HG03066 (cell line): ENCODE data around the gene CAMK2A.

ENCODE experiments used
- ATAC-seq: cut with Tn5 transposase; IDR thresholded peaks from one replicate; pipeline ENCODE4 v1.9.1; 2021; ENCODE audit warnings: low read depth; ENCODE audit not compliant: unreplicated experiment

Gene CAMK2A

GRCh38 chr5:150317048-150318003 lies 27.8 kb upstream of the CAMK2A start:
- no peak for ATAC-seq

- no peak for ATAC-seq
Observed at GRCh38 chr5:150316320-150316719, 26.7 kb upstream of the CAMK2A start.

- no peak for ATAC-seq
Observed at GRCh38 chr5:150315245-150315644, 25.7 kb upstream of the CAMK2A start.

GRCh38 chr5:150313921-150314716 lies 24.5 kb upstream of the CAMK2A start:
- no peak for ATAC-seq

GRCh38 chr5:150313501-150313900 lies 23.9 kb upstream of the CAMK2A start:
- ATAC-seq, result no peak

GRCh38 chr5:150312518-150312917 lies 22.9 kb upstream of the CAMK2A start:
- ATAC-seq, result no peak

DNA sequence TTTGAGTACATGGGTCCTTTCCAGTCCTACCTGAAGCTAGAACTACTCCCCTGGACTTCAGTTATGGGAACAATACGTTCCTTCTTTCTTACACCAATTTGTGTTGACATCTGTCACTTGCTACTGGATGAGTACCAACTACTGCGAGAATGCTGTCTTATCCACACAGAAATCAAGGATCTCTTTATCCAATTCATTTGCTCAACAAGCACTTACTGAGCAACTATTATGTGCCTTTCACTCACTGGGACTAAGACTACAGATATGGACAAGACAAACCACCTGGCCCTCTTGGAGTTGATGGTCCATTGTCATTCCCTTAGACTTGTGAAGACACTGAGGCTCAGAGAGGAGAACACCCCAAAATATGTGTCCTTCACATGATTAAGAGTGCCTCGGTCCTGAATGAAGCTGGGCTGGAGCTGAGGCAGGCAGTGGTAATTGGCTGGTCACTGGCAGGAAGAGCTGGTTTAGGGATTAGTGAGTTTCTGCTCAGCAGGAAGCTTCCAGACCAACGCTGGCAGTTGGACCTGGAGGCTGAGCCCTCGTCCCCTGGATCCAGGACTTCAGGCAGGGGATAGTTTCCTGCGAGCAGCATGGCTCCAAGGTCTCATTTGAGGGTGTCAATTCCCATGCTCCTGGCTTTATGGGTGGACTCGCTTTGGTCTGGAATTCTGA lies 21.6 kb upstream of the CAMK2A start:
- no peak for ATAC-seq

GRCh38 chr5:150310246-150310645 lies 20.7 kb upstream of the CAMK2A start:
- no peak for ATAC-seq

DNA sequence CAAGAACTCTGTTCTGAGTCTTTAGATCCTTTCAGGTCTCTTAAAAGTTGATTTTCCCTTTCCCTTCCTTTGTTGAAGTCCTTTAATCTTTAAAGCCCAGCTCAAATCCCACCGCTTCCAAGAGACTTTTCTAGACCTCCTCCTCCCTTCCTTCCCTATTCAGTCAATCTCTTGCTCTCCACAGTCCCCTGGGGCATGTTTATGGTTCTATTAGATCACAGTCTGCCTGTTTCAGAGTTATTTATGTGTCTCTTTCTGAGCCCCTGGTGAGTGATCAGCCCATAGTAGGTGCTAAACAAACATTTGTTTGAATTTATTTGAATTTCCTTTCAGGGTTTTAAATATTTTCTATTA lies 20.3 kb upstream of the CAMK2A start:
- no peak for ATAC-seq

- no peak for ATAC-seq
Observed at GRCh38 chr5:150309101-150309885, 19.7 kb upstream of the CAMK2A start.

- no peak for ATAC-seq
Observed at GRCh38 chr5:150307617-150308426, 18.2 kb upstream of the CAMK2A start.

GRCh38 chr5:150306775-150307174 lies 17.2 kb upstream of the CAMK2A start:
- no peak for ATAC-seq

DNA sequence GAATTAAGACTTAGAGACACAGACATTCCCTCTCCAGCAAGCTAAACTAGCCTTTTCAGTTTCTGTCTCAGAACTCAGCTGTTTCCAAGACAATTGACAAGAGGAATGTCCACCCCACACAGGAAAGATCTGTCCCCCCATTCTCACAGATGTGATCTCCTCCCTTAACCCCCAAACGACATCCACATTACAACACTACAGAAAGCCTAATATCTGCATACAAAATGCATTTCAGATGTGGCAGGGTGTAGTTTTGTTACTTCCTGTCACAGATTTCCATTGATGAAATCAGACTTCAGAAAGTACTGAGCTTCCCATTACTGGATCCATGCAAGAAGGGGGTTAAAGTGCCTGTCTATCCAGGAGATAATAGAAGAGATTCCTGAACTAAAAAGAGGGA lies 16.0 kb upstream of the CAMK2A start:
- ATAC-seq, result no peak

DNA sequence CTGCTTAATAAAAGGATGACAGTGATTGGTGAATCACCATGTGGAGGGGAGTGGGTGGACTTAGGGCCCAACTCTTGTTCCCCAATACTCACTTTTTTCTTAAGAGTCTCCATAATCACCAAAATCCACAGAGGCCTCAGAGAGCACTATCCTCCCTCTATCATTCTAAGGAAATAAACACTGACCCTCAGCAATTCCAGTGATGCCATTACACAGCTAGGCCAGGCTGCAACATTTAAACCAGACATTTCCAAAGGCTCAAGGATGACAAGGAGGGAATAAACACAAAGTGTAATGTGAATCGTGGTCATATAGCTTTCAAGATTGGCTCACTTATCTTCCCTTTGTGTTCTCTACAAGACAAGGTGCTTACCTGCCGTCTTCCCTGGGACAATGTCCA lies 15.5 kb upstream of the CAMK2A start:
- ATAC-seq, result no peak

GRCh38 chr5:150304481-150305081 lies 15.0 kb upstream of the CAMK2A start:
- ATAC-seq, result no peak

DNA sequence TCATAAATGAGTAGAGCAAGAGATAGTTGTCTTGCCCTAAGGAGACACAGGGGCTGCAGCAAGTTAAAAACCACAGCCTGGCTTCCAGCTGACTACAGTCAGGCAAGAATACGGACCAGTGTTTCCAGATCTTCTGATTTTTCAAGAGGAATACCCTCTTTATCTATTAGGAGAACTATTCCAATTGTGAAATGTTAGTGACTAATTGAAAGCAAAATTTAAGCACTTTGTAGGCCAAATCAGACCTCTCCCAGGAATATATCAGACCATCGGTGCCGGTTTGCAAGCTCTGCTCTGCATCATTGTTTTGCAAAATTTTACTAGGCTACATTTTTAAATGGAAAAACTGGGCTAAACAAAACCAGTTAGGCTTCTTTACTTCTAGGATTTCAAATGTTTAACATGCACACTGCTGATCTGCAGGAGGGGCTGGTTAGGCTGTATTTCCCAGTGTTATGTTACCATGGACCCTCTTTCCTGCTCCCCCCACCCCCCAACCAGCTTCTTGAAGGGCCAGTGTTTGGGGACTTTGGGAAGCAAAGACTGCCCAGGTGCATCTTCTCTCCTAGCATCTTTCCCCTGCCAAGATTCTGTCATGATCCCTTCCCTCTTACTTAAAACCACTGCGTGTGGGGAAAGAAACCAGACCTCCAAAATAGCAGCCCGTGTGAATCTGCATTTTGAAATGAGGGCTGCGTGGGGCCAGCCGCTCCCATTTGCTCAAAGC lies 14.2 kb upstream of the CAMK2A start:
- ATAC-seq, result no peak

DNA sequence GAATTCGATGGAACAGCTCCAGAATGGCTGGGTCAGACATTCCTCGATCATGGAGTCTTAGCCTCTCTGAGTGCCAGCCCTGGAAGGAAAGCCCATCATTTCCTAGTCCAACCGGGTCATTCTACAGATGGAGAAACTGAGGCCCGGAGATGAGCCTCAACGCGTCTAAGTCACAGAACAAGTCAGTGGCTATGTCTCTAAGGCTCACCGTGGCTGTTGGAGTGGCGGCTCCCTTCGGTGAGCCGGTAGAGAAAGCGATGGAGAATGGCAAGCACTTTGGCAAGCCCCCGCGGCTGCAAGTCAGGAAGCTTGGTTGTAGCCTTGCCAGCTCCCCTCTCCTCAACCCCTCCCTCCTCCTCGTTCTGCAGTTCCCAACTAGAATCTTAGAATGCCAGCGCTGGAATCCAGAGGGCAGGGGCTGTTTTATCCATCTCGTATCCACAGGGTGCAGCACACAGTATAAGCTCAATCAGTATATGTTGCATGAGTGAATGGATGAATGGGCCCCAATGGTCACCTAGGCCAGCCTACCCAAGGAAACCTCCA lies 13.6 kb upstream of the CAMK2A start:
- no peak for ATAC-seq
